Mesenchymal stem cell (in vitro differentiated cells and primary cell): ENCODE data around the gene ARMC9.

ENCODE experiments used
- DNase-seq: peaks from one replicate; pipeline ENCODE4 v3.0.0-alpha.2; 2013
- H2AFZ ChIP-seq: one replicate; pipeline ENCODE4 v1.6.1; 2013; ENCODE audit warnings: low read depth, mild to moderate bottlenecking, control low read depth, inconsistent platforms, low read length, moderate library complexity
- H2AK5ac ChIP-seq: 2 replicates; pipeline ENCODE4 v1.6.1; 2013; ENCODE audit warnings: low read length, moderate library complexity, mild to moderate bottlenecking, inconsistent platforms; ENCODE audit not compliant: severe bottlenecking
- H2BK120ac ChIP-seq: one replicate; pipeline ENCODE4 v1.6.1; 2013; ENCODE audit warnings: low read depth, mild to moderate bottlenecking, inconsistent platforms, low read length, moderate library complexity
- H2BK12ac ChIP-seq, 2 experiments: one replicate each; pipeline ENCODE4 v1.6.1; 2013; ENCODE audit warnings: inconsistent platforms in 2 of 2, low read length in 2 of 2, mild to moderate bottlenecking in 2 of 2, moderate library complexity in 2 of 2, control low read depth in 1 of 2
- H2BK15ac ChIP-seq: one replicate; pipeline ENCODE4 v1.6.1; 2013; ENCODE audit warnings: mild to moderate bottlenecking, low read depth, inconsistent platforms; ENCODE audit not compliant: poor library complexity, severe bottlenecking
- H2BK5ac ChIP-seq: 2 replicates; pipeline ENCODE4 v1.6.1; 2013; ENCODE audit warnings: low read depth, mild to moderate bottlenecking, low read length, control low read depth, inconsistent platforms; ENCODE audit not compliant: poor library complexity, severe bottlenecking
- H3K14ac ChIP-seq, 2 experiments: one replicate each; pipeline ENCODE4 v1.6.1; 2013; ENCODE audit warnings: inconsistent platforms in 2 of 2, low read length in 2 of 2, control low read depth in 1 of 2, mild to moderate bottlenecking in 1 of 2, moderate library complexity in 1 of 2
- H3K18ac ChIP-seq, 2 experiments: one replicate each; pipeline ENCODE4 v1.6.1; 2013; ENCODE audit warnings: inconsistent platforms in 2 of 2, low read length in 2 of 2, control low read depth in 1 of 2, low read depth in 1 of 2, mild to moderate bottlenecking in 1 of 2
- H3K23ac ChIP-seq, 2 experiments: one replicate each; pipeline ENCODE4 v1.6.1; 2013; ENCODE audit warnings: inconsistent platforms in 2 of 2, low read length in 2 of 2, mild to moderate bottlenecking in 2 of 2, moderate library complexity in 2 of 2, control low read depth in 1 of 2
- H3K27ac ChIP-seq: 2 replicates; pipeline ENCODE4 v1.5.1; 2013; ENCODE audit warnings: mild to moderate bottlenecking, moderate library complexity, low read length, control low read depth, inconsistent platforms; ENCODE audit not compliant: poor library complexity, severe bottlenecking
- H3K27me3 ChIP-seq, 2 experiments: 2 replicates each; pipeline versions ENCODE4 v1.6.1 to v1.7.0; 2013; ENCODE audit warnings: low read length in 2 of 2, mild to moderate bottlenecking in 2 of 2, moderate library complexity in 2 of 2, control low read depth in 1 of 2, inconsistent platforms in 1 of 2; ENCODE audit not compliant: control insufficient read depth in 1 of 2, insufficient read depth in 1 of 2
- H3K36me3 ChIP-seq, 2 experiments: 2 replicates each; pipeline versions ENCODE4 v1.6.1 to v1.7.0; 2013; ENCODE audit warnings: low read length in 2 of 2, control low read depth in 1 of 2, inconsistent platforms in 1 of 2, low read depth in 1 of 2, mild to moderate bottlenecking in 1 of 2; ENCODE audit not compliant: insufficient read depth in 2 of 2, control insufficient read depth in 1 of 2
- H3K4ac ChIP-seq, 2 experiments: one replicate each; pipeline ENCODE4 v1.6.1; 2013; ENCODE audit warnings: inconsistent platforms in 2 of 2, low read length in 2 of 2, mild to moderate bottlenecking in 2 of 2, moderate library complexity in 2 of 2, control low read depth in 1 of 2, low read depth in 1 of 2
- H3K4me1 ChIP-seq: 2 replicates; pipeline ENCODE4 v1.6.1; 2013; ENCODE audit warnings: low read depth, low read length, control low read depth; ENCODE audit not compliant: control insufficient read depth, insufficient read depth
- H3K4me2 ChIP-seq: 2 replicates; pipeline ENCODE4 v1.6.1; 2013; ENCODE audit warnings: low read length, mild to moderate bottlenecking, inconsistent platforms; ENCODE audit not compliant: poor library complexity, severe bottlenecking
- H3K4me3 ChIP-seq, 2 experiments: 2 replicates each; pipeline versions ENCODE4 v1.5.1 to v1.7.0; 2013; ENCODE audit warnings: low read length in 2 of 2, mild to moderate bottlenecking in 2 of 2, control low read depth in 1 of 2, low read depth in 1 of 2; ENCODE audit not compliant: insufficient read depth in 1 of 2
- H3K79me1 ChIP-seq: replicated peaks from 2 replicates; pipeline ENCODE4 v1.6.1; 2013; ENCODE audit warnings: mild to moderate bottlenecking, control low read depth, low read length, inconsistent platforms; ENCODE audit not compliant: poor library complexity, severe bottlenecking
- H3K9ac ChIP-seq: 2 replicates; pipeline ENCODE4 v1.7.0; 2013; ENCODE audit warnings: mild to moderate bottlenecking, low read length, moderate library complexity
- H3K9me3 ChIP-seq: 2 replicates; pipeline ENCODE4 v1.7.0; 2013; ENCODE audit warnings: mild to moderate bottlenecking, low read length; ENCODE audit not compliant: control insufficient read depth
- H4K8ac ChIP-seq: one replicate; pipeline ENCODE4 v1.6.1; 2013; ENCODE audit warnings: inconsistent platforms, mild to moderate bottlenecking, low read length, moderate library complexity
- H4K91ac ChIP-seq: one replicate; pipeline ENCODE4 v1.6.1; 2013; ENCODE audit warnings: mild to moderate bottlenecking, low read length, inconsistent platforms
- WGBS: methylation state at CpG from one replicate; pipeline ENCODE4 v1.1.7; 2013; ENCODE audit warnings: mixed read lengths; 5-methylcytosine and 5-hydroxymethylcytosine counted together

The ARMC9 gene

GRCh38 chr2:231396058-231396821 lies 197.8 kb downstream of the ARMC9 start:
- no peak overlapping the region for H3K18ac ChIP-seq
- H3K4me1 ChIP-seq = peaks cover 28% of the 10 kb centered on the region
- H4K91ac ChIP-seq = no peak overlapping the region
- H4K8ac ChIP-seq = no peak overlapping the region
- no peak overlapping the region for H2BK15ac ChIP-seq
- H3K36me3 ChIP-seq = peaks cover 0 to 20% of the 10 kb centered on the region in 2 experiments
- H2AFZ ChIP-seq = no peak overlapping the region
- H3K27me3 ChIP-seq = peaks cover 11 to 67% of the 10 kb centered on the region in 2 experiments
- peak overlapping the region in 1 of 2 experiments; percentile 56 for H3K4me3 ChIP-seq
- H3K14ac ChIP-seq = no peak overlapping the region
- no peak overlapping the region for H2BK120ac ChIP-seq
- WGBS = 17% methylated on average over 40 of the region's 41 CpGs
- H2BK12ac ChIP-seq = no peak overlapping the region
- H3K23ac ChIP-seq = no peak overlapping the region
- no peak overlapping the region for H2BK5ac ChIP-seq
- no peak overlapping the region for H3K4ac ChIP-seq
- H3K79me1 ChIP-seq = no peaks in the 10 kb centered on the region
- no peak overlapping the region for H2AK5ac ChIP-seq
- DNase-seq = no peak
- peak overlapping the region; percentile 71 for H3K4me2 ChIP-seq
- H3K9me3 ChIP-seq = no peaks in the 10 kb centered on the region
- H3K9ac ChIP-seq = no peak overlapping the region
- H3K27ac ChIP-seq = no peak overlapping the region

- no peak overlapping the region for H3K4ac ChIP-seq
- H4K8ac ChIP-seq = no peak overlapping the region
- no peak overlapping the region for H2BK15ac ChIP-seq
- H4K91ac ChIP-seq = no peak overlapping the region
- no peak for DNase-seq
- H3K9ac ChIP-seq = no peak overlapping the region
- no peak overlapping the region for H3K4me2 ChIP-seq
- 92% methylated on average over 22 of the region's 22 CpGs for WGBS
- no peak overlapping the region for H3K18ac ChIP-seq
- H3K27me3 ChIP-seq = peaks cover 11 to 67% of the 10 kb centered on the region in 2 experiments
- peaks cover 28% of the 10 kb centered on the region for H3K4me1 ChIP-seq
- no peaks in the 10 kb centered on the region for H3K9me3 ChIP-seq
- H3K23ac ChIP-seq = no peak overlapping the region
- H2BK5ac ChIP-seq = no peak overlapping the region
- no peaks in the 10 kb centered on the region for H3K79me1 ChIP-seq
- no peak overlapping the region for H2BK12ac ChIP-seq
- H2AK5ac ChIP-seq = no peak overlapping the region
- no peak overlapping the region for H2BK120ac ChIP-seq
- no peak overlapping the region for H3K14ac ChIP-seq
- H2AFZ ChIP-seq = no peak overlapping the region
- no peak overlapping the region for H3K27ac ChIP-seq
- no peak overlapping the region for H3K4me3 ChIP-seq
- peaks cover 0 to 20% of the 10 kb centered on the region in 2 experiments for H3K36me3 ChIP-seq
Measured at GRCh38 chr2:231397011-231397927, 198.8 kb downstream of the ARMC9 start.

GRCh38 chr2:231397928-231398294 lies 199.5 kb downstream of the ARMC9 start:
- Histone ChIP-seq H2BK5ac (no peak overlapping the region), H4K91ac (no peak overlapping the region), H3K4me2 (no peak overlapping the region), H2BK15ac (no peak overlapping the region), H3K4ac (no peak overlapping the region), H3K36me3 (peaks cover 0 to 20% of the 10 kb centered on the region in 2 experiments), H2BK12ac (no peak overlapping the region), H3K23ac (no peak overlapping the region), H2AK5ac (no peak overlapping the region), H3K27me3 (peaks cover 11 to 67% of the 10 kb centered on the region in 2 experiments), H2AFZ (no peak overlapping the region), H3K9me3 (no peaks in the 10 kb centered on the region), H3K79me1 (no peaks in the 10 kb centered on the region), H3K4me1 (peaks cover 28% of the 10 kb centered on the region), H4K8ac (no peak overlapping the region), H3K14ac (no peak overlapping the region), H3K18ac (no peak overlapping the region), H2BK120ac (no peak overlapping the region), H3K9ac (no peak overlapping the region), H3K4me3 (no peak overlapping the region), H3K27ac (no peak overlapping the region)
- WGBS = 96% methylated on average over 28 of the region's 28 CpGs
- no peak for DNase-seq

GRCh38 chr2:231398585-231398984 lies 200.2 kb downstream of the ARMC9 start:
- no peak overlapping the region for H3K18ac ChIP-seq
- H2AFZ ChIP-seq = no peak overlapping the region
- H3K4me1 ChIP-seq = peaks cover 27% of the 10 kb centered on the region
- no peaks in the 10 kb centered on the region for H3K9me3 ChIP-seq
- H4K8ac ChIP-seq = no peak overlapping the region
- H3K14ac ChIP-seq = peak overlapping the region in 1 of 2 experiments; percentile 41
- H2BK12ac ChIP-seq = no peak overlapping the region
- no peak overlapping the region for H3K27ac ChIP-seq
- no peak overlapping the region for H2BK15ac ChIP-seq
- H3K4me3 ChIP-seq = no peak overlapping the region
- H3K79me1 ChIP-seq = no peaks in the 10 kb centered on the region
- no peak overlapping the region for H2BK5ac ChIP-seq
- no peak overlapping the region for H3K23ac ChIP-seq
- H2AK5ac ChIP-seq = no peak overlapping the region
- 97% methylated on average over 27 of the region's 27 CpGs for WGBS
- no peak overlapping the region for H4K91ac ChIP-seq
- H2BK120ac ChIP-seq = no peak overlapping the region
- no peak overlapping the region for H3K4ac ChIP-seq
- no peak overlapping the region for H3K9ac ChIP-seq
- DNase-seq = no peak
- H3K4me2 ChIP-seq = no peak overlapping the region
- H3K36me3 ChIP-seq = peaks cover 0 to 20% of the 10 kb centered on the region in 2 experiments
- peaks cover 11 to 67% of the 10 kb centered on the region in 2 experiments for H3K27me3 ChIP-seq
